ENCODE measurements around the gene RSPO3. TPM values are rescaled to one million over a fixed set of nuclear protein-coding genes. Genes with fewer than 3 reads are reported as not detected.
A peak's percentile ranks its signal among the peaks of the same experiment; 100 is the strongest.

Gene RSPO3
- total and polyA plus RNA-seq, 2 of the 4 experiments (the other 2 are of a cell fraction) = not detected

- BruUV-seq (replicated peaks) = no TSS peak
- intact Hi-C loops (cut with micrococcal nuclease) = loop anchor here (10.0 kb wide), 1 partner anchor 330 kb away; no protein-coding TSS in a partner anchor
- H4K8ac ChIP-seq (ENCODE audit: low read depth in 2 of 2, low read length in 2 of 2) = no peak overlapping the region
- no peak overlapping the region for H3K4me2 ChIP-seq (ENCODE audit: low read depth, low read length)
- no peak overlapping the region for H3K27ac ChIP-seq (ENCODE audit: insufficient read depth, low read length)
- H3K4me1 ChIP-seq (ENCODE audit: control insufficient read depth, insufficient read depth, low read length) = peaks cover 2% of the 10 kb centered on the region; the same call in 1 of the 2 replicates
- POLR2A ChIA-PET (ENCODE audit: unreplicated experiment) = no interaction called here
- H2BK5ac ChIP-seq (ENCODE audit: low read depth, low read length, poor library complexity, severe bottlenecking) = no peak overlapping the region
- peak; percentile 7 for DNase-seq
- H3K18ac ChIP-seq (ENCODE audit: low read depth, low read length) = no peak overlapping the region
- no peak overlapping the region; the same call in 1 of the 2 replicates for H2BK120ac ChIP-seq (ENCODE audit: low read depth, low read length)
- CTCF ChIA-PET = interaction anchor here (1.1 kb wide), 1 partner anchor 14 kb away, joined by 3 read pairs; no protein-coding TSS in a partner anchor
- in situ Hi-C loops (cut with MboI; ENCODE audit: low sequenced_read_pairs) = no loop called here
- no peak overlapping the region for H4K5ac ChIP-seq (ENCODE audit: low read depth, low read length)
- no peaks in the 10 kb centered on the region for H3K9me3 ChIP-seq (ENCODE audit: control insufficient read depth, insufficient read depth, low read length)
- no peaks in the 10 kb centered on the region for H3K79me1 ChIP-seq (ENCODE audit: low read depth in 1 of 2, low read length in 2 of 2)
- H3K27me3 ChIP-seq (ENCODE audit: control insufficient read depth, insufficient read depth, low read length) = no peaks in the 10 kb centered on the region
- H2AFZ ChIP-seq (replicated peaks; ENCODE audit: low read length, poor library complexity) = no peak overlapping the region
- H3K4ac ChIP-seq (ENCODE audit: low read depth, low read length) = no peak overlapping the region
- no peak overlapping the region for H2BK15ac ChIP-seq (ENCODE audit: low read depth, low read length)
- no peak overlapping the region for H3K4me3 ChIP-seq (ENCODE audit: insufficient read depth, low read depth, low read length)
- H2AK9ac ChIP-seq (replicated peaks; ENCODE audit: low read depth, low read length, poor library complexity) = no peak overlapping the region
- TF ChIP-seq RAD21 (IDR thresholded peaks at IDR 0.05; ENCODE audit: low read length) (no peak), POLR2A (IDR thresholded peaks at IDR 0.05; ENCODE audit: low read depth, low read length) (no peak), FOS (IDR thresholded peaks at IDR 0.05; ENCODE audit: low read depth, low read length) (no peak), MAZ (IDR thresholded peaks at IDR 0.05; ENCODE audit: borderline replicate concordance, low read depth, low read length) (no peak), CTCF (conservative IDR thresholded peaks at IDR 0.05; ENCODE audit: low read depth, low read length) (no peak), SMC3 (IDR thresholded peaks at IDR 0.05; ENCODE audit: low read depth, low read length) (no peak), RCOR1 (IDR thresholded peaks at IDR 0.05; ENCODE audit: insufficient replicate concordance, low read length) (no peak), ELK1 (IDR thresholded peaks at IDR 0.05; ENCODE audit: borderline replicate concordance, low read depth, low read length) (no peak), USF2 (IDR thresholded peaks at IDR 0.05; ENCODE audit: low read depth, low read length) (no peak), NFE2L2 (IDR thresholded peaks at IDR 0.05; ENCODE audit: low read depth, low read length) (no peak)
- dilution Hi-C loops (cut with HindIII; ENCODE audit: low sequenced_read_pairs, unreplicated experiment) = no loop called here
- H3K56ac ChIP-seq (ENCODE audit: extremely low read depth, insufficient read depth, low read length) = no peak overlapping the region
- no peak overlapping the region for H2BK20ac ChIP-seq (ENCODE audit: low read depth, low read length)
- peak; percentile 44; the same call in 1 of the 2 replicates for ATAC-seq (ENCODE audit: low read depth)
- no peak overlapping the region for H4K91ac ChIP-seq (ENCODE audit: insufficient read depth, low read depth, low read length)
- no peak overlapping the region for H3K14ac ChIP-seq (replicated peaks; ENCODE audit: low read depth, low read length)
- no peak overlapping the region for H2AK5ac ChIP-seq (ENCODE audit: low read depth, low read length)
- no peak overlapping the region for H3K23ac ChIP-seq (ENCODE audit: low read depth, low read length)
- WGBS, 2 experiments (ENCODE audit: extremely low coverage in 2 of 2, insufficient read length in 1 of 2) = no CpG with 5 or more reads among the region's 2 CpGs
- no peaks in the 10 kb centered on the region for H4K20me1 ChIP-seq (ENCODE audit: insufficient read depth, low read length)
- H3K36me3 ChIP-seq (ENCODE audit: control insufficient read depth, insufficient read depth, low read length) = no peaks in the 10 kb centered on the region
- no peaks in the 10 kb centered on the region for H3K9me1 ChIP-seq (ENCODE audit: insufficient read depth, low read length)
- H3K9ac ChIP-seq (ENCODE audit: low read depth, low read length) = no peak overlapping the region
Measured at GRCh38 chr6:127205036-127205435, 86.6 kb downstream of the RSPO3 start.

Data from IMR-90 (cell line).